GOT3 (cell line): ENCODE measurements around the gene MST1R.

ENCODE experiments used
- DNase-seq: peaks from one replicate; lab custom pipeline; 2025; ENCODE audit warnings: mixed read lengths; lab: John Stamatoyannopoulos, UW

MST1R gene

DNA sequence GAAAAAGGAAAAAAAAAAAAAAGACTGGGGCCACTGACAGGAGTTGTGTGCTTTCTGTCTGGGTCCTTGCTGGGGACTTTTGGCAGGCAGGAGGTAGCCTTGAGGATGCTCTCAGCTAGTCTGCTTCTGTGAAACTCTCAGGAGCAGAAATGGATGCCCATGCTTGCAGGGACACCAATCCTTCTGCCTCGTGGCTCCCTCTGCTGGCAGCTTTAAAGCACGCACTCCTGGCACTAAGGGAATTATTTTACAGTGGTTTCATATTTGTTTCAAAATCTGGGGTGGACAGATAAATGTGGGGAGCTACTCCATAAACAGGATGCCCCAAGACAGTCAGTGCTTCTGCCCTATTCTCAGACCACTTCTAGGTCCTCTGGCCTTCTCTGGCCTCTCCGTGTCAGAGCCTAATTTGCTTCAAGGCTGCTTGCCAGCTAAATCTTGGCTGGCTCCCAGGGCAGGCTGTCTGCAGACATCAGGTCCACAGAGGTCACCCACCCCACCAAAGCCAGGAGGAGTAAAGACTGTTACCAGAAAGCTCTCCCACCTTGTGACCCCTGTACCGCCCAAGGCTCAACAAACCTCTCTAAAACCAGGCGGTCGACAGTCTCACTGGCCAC is 64.4 kb downstream of the MST1R start:
- DNase-seq = peak; percentile 14
